ENCODE results near the gene CRISP1. TPM values are rescaled to one million over a fixed set of nuclear protein-coding genes. Genes with fewer than 3 reads are reported as not detected.

The CRISP1 gene
- total RNA-seq, 1 experiment from 2014 or later, result not detected

- no peaks in the 10 kb centered on the region for H3K4me1 Mint-ChIP-seq (ENCODE audit: low read depth, unreplicated experiment)
- no peak overlapping the region for H3K4me3 Mint-ChIP-seq (ENCODE audit: unreplicated experiment)
- no peaks in the 10 kb centered on the region for H3K27me3 Mint-ChIP-seq (ENCODE audit: insufficient read depth, unreplicated experiment)
- DNase-seq, result no peak
- Histone ChIP-seq H3K4me1 (peaks cover 16% of the 10 kb centered on the region; the same call in 1 of the 2 replicates), H3K4me3 (ENCODE audit: low read depth, low read length) (no peak overlapping the region), H3K9me3 (peaks cover 27% of the 10 kb centered on the region), H3K36me3 (ENCODE audit: control insufficient read depth, insufficient read depth, low read length) (no peaks in the 10 kb centered on the region), H3K27me3 (replicated peaks; ENCODE audit: control insufficient read depth, insufficient read depth, low read length) (no peaks in the 10 kb centered on the region)
- H3K36me3 Mint-ChIP-seq (ENCODE audit: insufficient read depth, unreplicated experiment), result no peaks in the 10 kb centered on the region
- BruUV-seq (replicated peaks), result no TSS peak
- no peak for TF ChIP-seq CTCF (IDR thresholded peaks at IDR 0.05; ENCODE audit: insufficient read depth in 1 of 2, low read depth in 1 of 2, low read length in 1 of 2, severe bottlenecking in 1 of 2, unreplicated experiment in 1 of 2)
- ChIA-PET POLR2A (no interaction called here), CTCF (no interaction called here)
- intact Hi-C loops (cut with micrococcal nuclease; ENCODE audit: unreplicated experiment), result no loop called here
- H3K27ac Mint-ChIP-seq (ENCODE audit: unreplicated experiment), result no peak overlapping the region
- peaks cover 40% of the 10 kb centered on the region for H3K9me3 Mint-ChIP-seq (ENCODE audit: unreplicated experiment)
Measured at GRCh38 chr6:49890988-49891387, 24.7 kb upstream of the CRISP1 start.

GRCh38 chr6:49888742-49889431 is 22.6 kb upstream of the CRISP1 start:
- peaks cover 27% of the 10 kb centered on the region for H3K9me3 Mint-ChIP-seq (ENCODE audit: unreplicated experiment)
- Histone ChIP-seq H3K4me3 (ENCODE audit: low read depth, low read length) (no peak overlapping the region), H3K27me3 (replicated peaks; ENCODE audit: control insufficient read depth, insufficient read depth, low read length) (no peaks in the 10 kb centered on the region), H3K4me1 (peaks cover 16% of the 10 kb centered on the region; the same call in 1 of the 2 replicates), H3K9me3 (peaks cover 20% of the 10 kb centered on the region), H3K36me3 (ENCODE audit: control insufficient read depth, insufficient read depth, low read length) (no peaks in the 10 kb centered on the region)
- ChIA-PET CTCF (no interaction called here), POLR2A (no interaction called here)
- no peaks in the 10 kb centered on the region for H3K36me3 Mint-ChIP-seq (ENCODE audit: insufficient read depth, unreplicated experiment)
- H3K27me3 Mint-ChIP-seq (ENCODE audit: insufficient read depth, unreplicated experiment), result no peaks in the 10 kb centered on the region
- BruUV-seq (replicated peaks), result no TSS peak
- H3K27ac Mint-ChIP-seq (ENCODE audit: unreplicated experiment), result no peak overlapping the region
- H3K4me3 Mint-ChIP-seq (ENCODE audit: unreplicated experiment), result no peak overlapping the region
- no peak for TF ChIP-seq CTCF (IDR thresholded peaks at IDR 0.05; ENCODE audit: insufficient read depth in 1 of 2, low read depth in 1 of 2, low read length in 1 of 2, severe bottlenecking in 1 of 2, unreplicated experiment in 1 of 2)
- intact Hi-C loops (cut with micrococcal nuclease; ENCODE audit: unreplicated experiment), result no loop called here
- peak; percentile 42 to 54 for DNase-seq
- H3K4me1 Mint-ChIP-seq (ENCODE audit: low read depth, unreplicated experiment), result no peaks in the 10 kb centered on the region

- no peak for TF ChIP-seq CTCF (IDR thresholded peaks at IDR 0.05; ENCODE audit: insufficient read depth in 1 of 2, low read depth in 1 of 2, low read length in 1 of 2, severe bottlenecking in 1 of 2, unreplicated experiment in 1 of 2)
- Mint-ChIP-seq H3K4me3 (ENCODE audit: unreplicated experiment) (no peak overlapping the region), H3K36me3 (ENCODE audit: insufficient read depth, unreplicated experiment) (no peaks in the 10 kb centered on the region), H3K27me3 (ENCODE audit: insufficient read depth, unreplicated experiment) (no peaks in the 10 kb centered on the region), H3K27ac (ENCODE audit: unreplicated experiment) (no peak overlapping the region), H3K4me1 (ENCODE audit: low read depth, unreplicated experiment) (no peaks in the 10 kb centered on the region), H3K9me3 (ENCODE audit: unreplicated experiment) (no peaks in the 10 kb centered on the region)
- intact Hi-C loops (cut with micrococcal nuclease; ENCODE audit: unreplicated experiment), result no loop called here
- no peak for DNase-seq
- ChIA-PET POLR2A (interaction anchor here (0.6 kb wide), 1 partner anchor 15 kb away, joined by 3 read pairs; no protein-coding TSS in a partner anchor), CTCF (no interaction called here)
- H3K36me3 ChIP-seq (ENCODE audit: control insufficient read depth, insufficient read depth, low read length), result no peaks in the 10 kb centered on the region
- no peaks in the 10 kb centered on the region for H3K27me3 ChIP-seq (replicated peaks; ENCODE audit: control insufficient read depth, insufficient read depth, low read length)
- peaks cover 9% of the 10 kb centered on the region; the same call in 1 of the 2 replicates for H3K4me1 ChIP-seq
- H3K4me3 ChIP-seq (ENCODE audit: low read depth, low read length), result no peak overlapping the region
- H3K9me3 ChIP-seq, result no peaks in the 10 kb centered on the region
- no TSS peak for BruUV-seq (replicated peaks)
Measured at GRCh38 chr6:49868951-49869529, 2.7 kb upstream of the CRISP1 start.

Data from Caco-2 (cell line).